Measurements from ENCODE around the gene PSMD2. TPM values are rescaled to one million over a fixed set of nuclear protein-coding genes. Genes with fewer than 3 reads are reported as not detected.

The PSMD2 gene
- total RNA-seq, 1 experiment from 2014 or later = 344 TPM

DNA sequence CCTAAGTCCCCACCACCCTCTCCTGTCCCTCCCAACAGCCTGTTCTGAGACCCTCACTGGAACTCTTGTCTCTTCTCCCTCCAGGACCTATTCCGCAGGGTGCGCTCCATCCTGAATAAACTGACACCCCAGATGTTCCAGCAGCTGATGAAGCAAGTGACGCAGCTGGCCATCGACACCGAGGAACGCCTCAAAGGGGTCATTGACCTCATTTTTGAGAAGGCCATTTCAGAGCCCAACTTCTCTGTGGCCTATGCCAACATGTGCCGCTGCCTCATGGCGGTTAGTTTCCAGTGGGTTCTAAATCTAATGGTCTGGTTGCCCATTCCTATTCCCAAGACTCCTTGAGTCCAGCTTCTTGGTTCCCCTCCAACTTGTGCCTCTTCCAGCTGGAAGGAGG is 24.7 kb downstream of the PSMD2 start:
- H3K23me2 ChIP-seq (ENCODE audit: insufficient read length, low read depth, low read length, poor library complexity, severe bottlenecking) = no peaks in the 10 kb centered on the region
- H3K27me3 ChIP-seq (ENCODE audit: insufficient read depth, low read length) = no peaks in the 10 kb centered on the region
- H3K18ac ChIP-seq (ENCODE audit: insufficient read length, low read depth, low read length) = no peak overlapping the region
- no peak overlapping the region for H3K4me3 Mint-ChIP-seq
- no peak overlapping the region for H4K8ac ChIP-seq (replicated peaks; ENCODE audit: insufficient read length, low read depth, low read length)
- H3K36me3 Mint-ChIP-seq (ENCODE audit: insufficient read depth in 1 of 3, low read depth in 3 of 3) = peaks cover 84 to 99% (median 95%) of the 10 kb centered on the region in 3 experiments
- H2AK5ac ChIP-seq (ENCODE audit: insufficient read length, low read length) = no peak overlapping the region
- H3K79me2 ChIP-seq (ENCODE audit: insufficient read depth, low read length) = peaks cover 4% of the 10 kb centered on the region; the same call in 1 of the 2 replicates
- no peak overlapping the region for H2BK120ac ChIP-seq (ENCODE audit: low read depth, low read length, poor library complexity, severe bottlenecking)
- WGBS (ENCODE audit: extremely low coverage, insufficient read length, low lambda C conversion rate) = no CpG with 5 or more reads among the region's 8 CpGs
- H4K91ac ChIP-seq (ENCODE audit: insufficient read length, low read depth, low read length) = no peak overlapping the region
- no peak overlapping the region for H2AFZ ChIP-seq (ENCODE audit: low read length)
- H3K56ac ChIP-seq (ENCODE audit: insufficient read length, low read depth, low read length) = no peak overlapping the region
- H2BK12ac ChIP-seq (ENCODE audit: insufficient read length, low read depth, low read length) = no peak overlapping the region
- H3K27ac ChIP-seq (ENCODE audit: insufficient read length, low read depth, low read length) = no peak overlapping the region
- H2BK20ac ChIP-seq (ENCODE audit: low read depth, low read length, poor library complexity, severe bottlenecking) = no peak overlapping the region
- H4K5ac ChIP-seq (ENCODE audit: insufficient read length, low read depth, low read length) = no peak overlapping the region
- H3K4me1 Mint-ChIP-seq = peaks cover 5 to 7% of the 10 kb centered on the region in 2 experiments; a peak in 3 of 4 replicates
- H3K23ac ChIP-seq (ENCODE audit: insufficient read length, low read depth, low read length) = no peak overlapping the region
- peaks cover 6% of the 10 kb centered on the region for H3K79me1 ChIP-seq (ENCODE audit: insufficient read depth, low read depth, low read length, poor library complexity, severe bottlenecking)
- no peak overlapping the region for H3K14ac ChIP-seq (ENCODE audit: insufficient read depth, low read length)
- no peak for DNase-seq
- H3K4ac ChIP-seq (ENCODE audit: low read depth, low read length) = no peak overlapping the region
- H3K9ac ChIP-seq (ENCODE audit: extremely low read depth, insufficient read length, low read length) = no peak overlapping the region
- H3K27me3 Mint-ChIP-seq (ENCODE audit: low read depth) = no peaks in the 10 kb centered on the region; the same call in none of the 2 replicates
- no peak overlapping the region for H2BK15ac ChIP-seq (ENCODE audit: low read depth, low read length)
- H3T11ph ChIP-seq (ENCODE audit: low read length) = no peak overlapping the region
- H3K27ac Mint-ChIP-seq = no peak overlapping the region
- H3K4me1 ChIP-seq (ENCODE audit: insufficient read depth, low read length) = no peaks in the 10 kb centered on the region
- H3K9me3 Mint-ChIP-seq = no peaks in the 10 kb centered on the region
- no peak overlapping the region for H2BK5ac ChIP-seq (ENCODE audit: insufficient read length, low read length)
- TF ChIP-seq, protein P1, sequence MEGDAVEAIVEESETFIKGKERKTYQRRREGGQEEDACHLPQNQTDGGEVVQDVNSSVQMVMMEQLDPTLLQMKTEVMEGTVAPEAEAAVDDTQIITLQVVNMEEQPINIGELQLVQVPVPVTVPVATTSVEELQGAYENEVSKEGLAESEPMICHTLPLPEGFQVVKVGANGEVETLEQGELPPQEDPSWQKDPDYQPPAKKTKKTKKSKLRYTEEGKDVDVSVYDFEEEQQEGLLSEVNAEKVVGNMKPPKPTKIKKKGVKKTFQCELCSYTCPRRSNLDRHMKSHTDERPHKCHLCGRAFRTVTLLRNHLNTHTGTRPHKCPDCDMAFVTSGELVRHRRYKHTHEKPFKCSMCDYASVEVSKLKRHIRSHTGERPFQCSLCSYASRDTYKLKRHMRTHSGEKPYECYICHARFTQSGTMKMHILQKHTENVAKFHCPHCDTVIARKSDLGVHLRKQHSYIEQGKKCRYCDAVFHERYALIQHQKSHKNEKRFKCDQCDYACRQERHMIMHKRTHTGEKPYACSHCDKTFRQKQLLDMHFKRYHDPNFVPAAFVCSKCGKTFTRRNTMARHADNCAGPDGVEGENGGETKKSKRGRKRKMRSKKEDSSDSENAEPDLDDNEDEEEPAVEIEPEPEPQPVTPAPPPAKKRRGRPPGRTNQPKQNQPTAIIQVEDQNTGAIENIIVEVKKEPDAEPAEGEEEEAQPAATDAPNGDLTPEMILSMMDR (conservative IDR thresholded peaks at IDR 0.05) = no peak
- no peak overlapping the region for H3K4me2 ChIP-seq (ENCODE audit: insufficient read depth, insufficient read length, low read length)
- H3K9me3 ChIP-seq (ENCODE audit: control insufficient read depth, low read depth, low read length) = no peaks in the 10 kb centered on the region
- H4K20me1 ChIP-seq (ENCODE audit: control insufficient read depth, insufficient read depth, insufficient read length) = no peaks in the 10 kb centered on the region
